ENCODE data around the gene P3H2. TPM values are rescaled to one million over a fixed set of nuclear protein-coding genes. Genes with fewer than 3 reads are reported as not detected.

P3H2 gene
- total and polyA plus RNA-seq, 2 experiments from 2014 or later, result 8.2 to 24.2 TPM

DNA sequence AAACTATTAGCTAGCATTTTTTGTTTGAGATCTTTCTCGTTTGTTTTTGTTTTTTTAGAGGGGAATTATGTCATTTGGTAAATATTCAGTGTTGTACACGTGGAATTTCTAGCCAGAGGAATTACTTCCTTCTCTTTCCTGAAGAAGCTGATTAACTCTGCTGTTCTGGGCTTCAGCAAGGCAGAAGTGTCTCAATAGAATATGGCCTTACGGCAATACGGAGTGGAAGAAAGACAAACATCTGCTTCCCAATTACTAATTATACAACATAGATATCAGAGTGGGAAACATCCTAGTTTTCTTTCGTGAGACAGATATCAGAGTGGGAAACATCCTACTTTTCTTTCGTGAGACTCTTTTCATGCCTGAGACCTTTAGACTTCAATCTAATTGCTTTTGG is 11.9 kb downstream of the P3H2 start (continued):
- TF ChIP-seq CREB1 (CRISPR knock-in tag; IDR thresholded peaks at IDR 0.05; ENCODE audit: low read depth), result no peak
- no peak for TF ChIP-seq POLR2AphosphoS5 (IDR thresholded peaks at IDR 0.05; ENCODE audit: low read depth)
- no peak for TF ChIP-seq STAT1 (IDR thresholded peaks at IDR 0.05; ENCODE audit: unreplicated experiment)

DNA sequence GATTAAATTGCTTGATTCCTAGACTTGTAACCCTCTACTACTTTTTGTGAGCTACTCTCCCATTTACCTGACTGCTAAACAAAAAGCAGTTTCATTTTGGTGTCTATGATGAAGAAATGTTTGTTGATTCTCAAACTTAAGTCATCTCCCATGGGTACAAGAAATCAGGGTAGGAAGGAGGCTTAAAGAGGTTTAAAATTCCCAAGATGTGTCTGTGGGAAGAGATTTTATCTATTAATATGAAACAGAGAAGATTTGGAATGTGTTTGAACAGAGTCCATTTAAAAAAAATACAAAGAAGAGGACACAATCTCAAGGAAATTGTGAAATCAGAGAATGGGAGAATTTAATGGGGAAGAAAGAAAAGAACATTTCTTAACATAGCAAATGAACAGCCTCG is 14.8 kb downstream of the P3H2 start:
- H2AFZ ChIP-seq, result no peak overlapping the region
- no peak overlapping the region for H3K27ac ChIP-seq (ENCODE audit: low read depth)
- no peak overlapping the region for H3K4me3 ChIP-seq
- ATAC-seq, result no peak
- H3K27me3 ChIP-seq (ENCODE audit: insufficient read depth), result no peaks in the 10 kb centered on the region
- Mint-ChIP-seq H3K4me1 (peaks cover 26% of the 10 kb centered on the region), H3K36me3 (ENCODE audit: low read depth) (no peaks in the 10 kb centered on the region), H3K27ac (no peak overlapping the region), H3K4me3 (no peak overlapping the region), H3K9me3 (no peaks in the 10 kb centered on the region), H3K27me3 (ENCODE audit: insufficient read depth, low read depth, poor library complexity) (no peaks in the 10 kb centered on the region)
- no peak for DNase-seq (ENCODE audit: low spot score)
- H3K4me1 ChIP-seq (ENCODE audit: insufficient read depth), result peaks cover 5% of the 10 kb centered on the region; the same call in 1 of the 2 replicates
- no peaks in the 10 kb centered on the region for H3F3A ChIP-seq (replicated peaks; ENCODE audit: low read depth)
- H4K20me1 ChIP-seq (replicated peaks; ENCODE audit: insufficient read depth), result no peaks in the 10 kb centered on the region
- no peaks in the 10 kb centered on the region for H3K9me2 ChIP-seq (ENCODE audit: insufficient read depth)
- no peak overlapping the region for H3K4me2 ChIP-seq
- H3K36me3 ChIP-seq (ENCODE audit: insufficient read depth), result no peaks in the 10 kb centered on the region
- no peaks in the 10 kb centered on the region for H3K79me2 ChIP-seq (replicated peaks; ENCODE audit: insufficient read depth)
- TF ChIP-seq ZNF331 (CRISPR knock-in tag; IDR thresholded peaks at IDR 0.05; ENCODE audit: low read depth) (no peak), EZH2phosphoT487 (IDR thresholded peaks at IDR 0.05; ENCODE audit: unreplicated experiment) (no peak), EZH2 (IDR thresholded peaks at IDR 0.05; ENCODE audit: low read depth, unreplicated experiment) (no peak), ZNF114 (CRISPR knock-in tag; IDR thresholded peaks at IDR 0.05) (no peak), POLR2AphosphoS5 (IDR thresholded peaks at IDR 0.05; ENCODE audit: low read depth) (no peak), CTCF (conservative IDR thresholded peaks at IDR 0.05; ENCODE audit: low read depth in 2 of 2) (no peak), STAT1 (IDR thresholded peaks at IDR 0.05; ENCODE audit: unreplicated experiment) (no peak), REST (IDR thresholded peaks at IDR 0.05; ENCODE audit: unreplicated experiment) (no peak), ETS1 (IDR thresholded peaks at IDR 0.05) (no peak), CREB1 (CRISPR knock-in tag; IDR thresholded peaks at IDR 0.05; ENCODE audit: low read depth) (no peak), NANOG (IDR thresholded peaks at IDR 0.05; ENCODE audit: borderline replicate concordance) (no peak), JUNB (IDR thresholded peaks at IDR 0.05; ENCODE audit: unreplicated experiment) (no peak)
- TF ChIP-seq, protein P1, sequence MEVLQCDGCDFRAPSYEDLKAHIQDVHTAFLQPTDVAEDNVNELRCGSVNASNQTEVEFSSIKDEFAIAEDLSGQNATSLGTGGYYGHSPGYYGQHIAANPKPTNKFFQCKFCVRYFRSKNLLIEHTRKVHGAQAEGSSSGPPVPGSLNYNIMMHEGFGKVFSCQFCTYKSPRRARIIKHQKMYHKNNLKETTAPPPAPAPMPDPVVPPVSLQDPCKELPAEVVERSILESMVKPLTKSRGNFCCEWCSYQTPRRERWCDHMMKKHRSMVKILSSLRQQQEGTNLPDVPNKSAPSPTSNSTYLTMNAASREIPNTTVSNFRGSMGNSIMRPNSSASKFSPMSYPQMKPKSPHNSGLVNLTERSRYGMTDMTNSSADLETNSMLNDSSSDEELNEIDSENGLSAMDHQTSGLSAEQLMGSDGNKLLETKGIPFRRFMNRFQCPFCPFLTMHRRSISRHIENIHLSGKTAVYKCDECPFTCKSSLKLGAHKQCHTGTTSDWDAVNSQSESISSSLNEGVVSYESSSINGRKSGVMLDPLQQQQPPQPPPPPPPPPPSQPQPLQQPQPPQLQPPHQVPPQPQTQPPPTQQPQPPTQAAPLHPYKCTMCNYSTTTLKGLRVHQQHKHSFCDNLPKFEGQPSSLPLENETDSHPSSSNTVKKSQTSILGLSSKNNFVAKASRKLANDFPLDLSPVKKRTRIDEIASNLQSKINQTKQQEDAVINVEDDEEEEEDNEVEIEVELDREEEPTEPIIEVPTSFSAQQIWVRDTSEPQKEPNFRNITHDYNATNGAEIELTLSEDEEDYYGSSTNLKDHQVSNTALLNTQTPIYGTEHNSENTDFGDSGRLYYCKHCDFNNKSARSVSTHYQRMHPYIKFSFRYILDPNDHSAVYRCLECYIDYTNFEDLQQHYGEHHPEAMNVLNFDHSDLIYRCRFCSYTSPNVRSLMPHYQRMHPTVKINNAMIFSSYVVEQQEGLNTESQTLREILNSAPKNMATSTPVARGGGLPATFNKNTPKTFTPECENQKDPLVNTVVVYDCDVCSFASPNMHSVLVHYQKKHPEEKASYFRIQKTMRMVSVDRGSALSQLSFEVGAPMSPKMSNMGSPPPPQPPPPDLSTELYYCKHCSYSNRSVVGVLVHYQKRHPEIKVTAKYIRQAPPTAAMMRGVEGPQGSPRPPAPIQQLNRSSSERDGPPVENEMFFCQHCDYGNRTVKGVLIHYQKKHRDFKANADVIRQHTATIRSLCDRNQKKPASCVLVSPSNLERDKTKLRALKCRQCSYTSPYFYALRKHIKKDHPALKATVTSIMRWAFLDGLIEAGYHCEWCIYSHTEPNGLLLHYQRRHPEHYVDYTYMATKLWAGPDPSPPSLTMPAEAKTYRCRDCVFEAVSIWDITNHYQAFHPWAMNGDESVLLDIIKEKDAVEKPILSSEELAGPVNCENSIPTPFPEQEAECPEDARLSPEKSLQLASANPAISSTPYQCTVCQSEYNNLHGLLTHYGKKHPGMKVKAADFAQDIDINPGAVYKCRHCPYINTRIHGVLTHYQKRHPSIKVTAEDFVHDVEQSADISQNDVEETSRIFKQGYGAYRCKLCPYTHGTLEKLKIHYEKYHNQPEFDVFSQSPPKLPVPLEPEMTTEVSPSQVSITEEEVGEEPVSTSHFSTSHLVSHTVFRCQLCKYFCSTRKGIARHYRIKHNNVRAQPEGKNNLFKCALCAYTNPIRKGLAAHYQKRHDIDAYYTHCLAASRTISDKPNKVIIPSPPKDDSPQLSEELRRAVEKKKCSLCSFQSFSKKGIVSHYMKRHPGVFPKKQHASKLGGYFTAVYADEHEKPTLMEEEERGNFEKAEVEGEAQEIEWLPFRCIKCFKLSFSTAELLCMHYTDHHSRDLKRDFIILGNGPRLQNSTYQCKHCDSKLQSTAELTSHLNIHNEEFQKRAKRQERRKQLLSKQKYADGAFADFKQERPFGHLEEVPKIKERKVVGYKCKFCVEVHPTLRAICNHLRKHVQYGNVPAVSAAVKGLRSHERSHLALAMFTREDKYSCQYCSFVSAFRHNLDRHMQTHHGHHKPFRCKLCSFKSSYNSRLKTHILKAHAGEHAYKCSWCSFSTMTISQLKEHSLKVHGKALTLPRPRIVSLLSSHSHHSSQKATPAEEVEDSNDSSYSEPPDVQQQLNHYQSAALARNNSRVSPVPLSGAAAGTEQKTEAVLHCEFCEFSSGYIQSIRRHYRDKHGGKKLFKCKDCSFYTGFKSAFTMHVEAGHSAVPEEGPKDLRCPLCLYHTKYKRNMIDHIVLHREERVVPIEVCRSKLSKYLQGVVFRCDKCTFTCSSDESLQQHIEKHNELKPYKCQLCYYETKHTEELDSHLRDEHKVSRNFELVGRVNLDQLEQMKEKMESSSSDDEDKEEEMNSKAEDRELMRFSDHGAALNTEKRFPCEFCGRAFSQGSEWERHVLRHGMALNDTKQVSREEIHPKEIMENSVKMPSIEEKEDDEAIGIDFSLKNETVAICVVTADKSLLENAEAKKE (CRISPR knock-in tag; IDR thresholded peaks at IDR 0.05), result no peak

Data from GM23338 (cell line).